Heart right ventricle (tissue), 16 donors: ENCODE measurements around the gene EME1. TPM values are rescaled to one million over a fixed set of nuclear protein-coding genes. Genes with fewer than 3 reads are reported as not detected.

ENCODE experiments used
- ATAC-seq, 8 donors: fragments of 200-7000 bp; cut with Tn5 transposase; one replicate each; pipeline ENCODE4 v1.9.1; 2020; ENCODE audit warnings: mild to moderate bottlenecking in 8 of 8, moderate library complexity in 8 of 8, moderate number of reproducible peaks in 1 of 8
- DNase-seq, 2 donors: peaks; one replicate each; pipeline ENCODE4 v3.0.0-alpha.2; 2020
- H3K27ac ChIP-seq, 10 donors: fragments of 200-600 bp; sonication (generic) in 2 of 10; one replicate each; pipeline versions ENCODE4 v1.5.0 to v1.8.0; 2020 to 2022; ENCODE audit warnings: mild to moderate bottlenecking in 3 of 10
- H3K27me3 ChIP-seq, 7 donors: fragments of 200-600 bp; one replicate each; pipeline ENCODE4 v1.8.0; 2021 to 2022; ENCODE audit warnings: mild to moderate bottlenecking in 2 of 7
- H3K36me3 ChIP-seq, 9 donors: fragments of 200-600 bp; sonication (generic) in 1 of 9; one replicate each; pipeline versions ENCODE4 v1.5.0 to v1.8.0; 2020 to 2022; ENCODE audit warnings: mild to moderate bottlenecking in 2 of 9
- H3K4me1 ChIP-seq, 9 donors: fragments of 200-600 bp; sonication (generic) in 1 of 9; one replicate each; pipeline versions ENCODE4 v1.5.0 to v1.8.0; 2020 to 2022; ENCODE audit warnings: mild to moderate bottlenecking in 4 of 9
- H3K4me3 ChIP-seq, 10 donors: fragments of 200-600 bp; sonication (generic) in 2 of 10; one replicate each; pipeline versions ENCODE4 v1.5.0 to v1.8.0; 2020 to 2022; ENCODE audit warnings: mild to moderate bottlenecking in 7 of 10, moderate library complexity in 2 of 10
- H3K9me3 ChIP-seq, 11 donors: fragments of 200-600 bp in 10 of 11; sonication (generic) in 2 of 11; one replicate each; pipeline versions ENCODE4 v1.5.0 to v1.8.0; 2013 to 2022; ENCODE audit warnings: mild to moderate bottlenecking in 2 of 11, control low read depth in 1 of 11, moderate library complexity in 1 of 11
- WGBS, 2 donors: extraction: QIAGEN DNeasy Blood & Tissue Kit; methylation state at CpG; one replicate each; pipeline ENCODE4 v1.1.7; 2013; ENCODE audit warnings: inconsistent platforms in 1 of 2; 5-methylcytosine and 5-hydroxymethylcytosine counted together
- intact Hi-C, 10 donors: fragments of 100-400 bp; cut with DNase I; formaldehyde crosslinking; loops; one replicate each; pipeline versions ENCODE4 v1.11.1 to v1.14.2; 2022
- long read RNA-seq, 3 donors: library from polyadenylated mRNA; unstranded; transcript quantifications; one replicate each; pipeline ENCODE4 v2.0.0, GENCODE V29; 2020 to 2021
- polyA plus RNA-seq, 2 donors: library from polyadenylated mRNA; stranded (reverse); fragments of 200-250 nt; gene quantifications; one replicate each; pipeline ENCODE4 v1.2.3, GENCODE V29; 2013
- total RNA-seq, 10 donors: library from RNA; stranded (reverse); fragmentation: NEBNext Ultra II Directional in 3 of 10; extraction: Animal tissue kit (Norgen Biotek cat#: 25700) in 3 of 10; gene quantifications; one replicate each; pipeline versions ENCODE4 v1.2.1 to v1.2.4, GENCODE V29; 2021 to 2023
- TF ChIP-seq, protein P1 (sequence below), 9 donors: fragments of 200-600 bp; sonication (generic) in 2 of 9; IDR thresholded peaks; one replicate each; pipeline versions ENCODE4 v1.5.0 to v1.8.0; 2021 to 2022; ENCODE audit warnings: antibody characterized with exemption in 9 of 9, mild to moderate bottlenecking in 5 of 9, moderate library complexity in 1 of 9
- donor health status: Arrhythmogenic right ventricular cardiomyopathy.
- donor health status: ischemic (EF 13 %, LVEDD 7.1; RV severe dilation, severe dysfunction).
- donor health status: healthy with polysubstance abuse.
- donor health status: DM: no; HTN: yes; CAD: no.
- donor health status: DM: no; HTN: no; CAD: no.
- donor health status: ischemic (EF 25% LVEDD 6.9; RV normal size, moderate dysfunction).
- donor health status: ischemic (EF 25% LVEDD 5.7; RV mildly dilated, moderate dysfunction).
- donor health status: healthy.
- donor health status: DM: yes; HTN: yes; CAD: no.
- donor health status: Ischemic cardiomyopathy.
- donor health status: ischemic (EF 35%, LVEDD 5.7; RV mildly dilated, moderate dysfunction).
- donor health status: nonischemic (EF 11% LVEDD 7.7; RV severe dilation, severe dysfunction).
- donor health status: DM: yes; HTN: yes; CAD: no.
- donor health status: PGD.
- donor health status: ischemic (EF 29% LVEDD 5.4; RV normal size, mild dysfunction).
- donor health status: nonischemic (EF 23%, LVEDD 6.1; RV moderate dilation, normal function).

Gene EME1, protein sequence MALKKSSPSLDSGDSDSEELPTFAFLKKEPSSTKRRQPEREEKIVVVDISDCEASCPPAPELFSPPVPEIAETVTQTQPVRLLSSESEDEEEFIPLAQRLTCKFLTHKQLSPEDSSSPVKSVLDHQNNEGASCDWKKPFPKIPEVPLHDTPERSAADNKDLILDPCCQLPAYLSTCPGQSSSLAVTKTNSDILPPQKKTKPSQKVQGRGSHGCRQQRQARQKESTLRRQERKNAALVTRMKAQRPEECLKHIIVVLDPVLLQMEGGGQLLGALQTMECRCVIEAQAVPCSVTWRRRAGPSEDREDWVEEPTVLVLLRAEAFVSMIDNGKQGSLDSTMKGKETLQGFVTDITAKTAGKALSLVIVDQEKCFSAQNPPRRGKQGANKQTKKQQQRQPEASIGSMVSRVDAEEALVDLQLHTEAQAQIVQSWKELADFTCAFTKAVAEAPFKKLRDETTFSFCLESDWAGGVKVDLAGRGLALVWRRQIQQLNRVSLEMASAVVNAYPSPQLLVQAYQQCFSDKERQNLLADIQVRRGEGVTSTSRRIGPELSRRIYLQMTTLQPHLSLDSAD
- total RNA-seq (1 to 10 TPM in 2 of 10 donors, under 1 TPM in 8; 0.25 to 1.8 (median 0.67) TPM), polyA plus RNA-seq (under 1 TPM; 0.20 to 0.51 TPM)
- long read RNA-seq, donor 1, result 0 reads
- long read RNA-seq, donor 2, result 0 reads
- long read RNA-seq, donor 3, result 0 reads

DNA sequence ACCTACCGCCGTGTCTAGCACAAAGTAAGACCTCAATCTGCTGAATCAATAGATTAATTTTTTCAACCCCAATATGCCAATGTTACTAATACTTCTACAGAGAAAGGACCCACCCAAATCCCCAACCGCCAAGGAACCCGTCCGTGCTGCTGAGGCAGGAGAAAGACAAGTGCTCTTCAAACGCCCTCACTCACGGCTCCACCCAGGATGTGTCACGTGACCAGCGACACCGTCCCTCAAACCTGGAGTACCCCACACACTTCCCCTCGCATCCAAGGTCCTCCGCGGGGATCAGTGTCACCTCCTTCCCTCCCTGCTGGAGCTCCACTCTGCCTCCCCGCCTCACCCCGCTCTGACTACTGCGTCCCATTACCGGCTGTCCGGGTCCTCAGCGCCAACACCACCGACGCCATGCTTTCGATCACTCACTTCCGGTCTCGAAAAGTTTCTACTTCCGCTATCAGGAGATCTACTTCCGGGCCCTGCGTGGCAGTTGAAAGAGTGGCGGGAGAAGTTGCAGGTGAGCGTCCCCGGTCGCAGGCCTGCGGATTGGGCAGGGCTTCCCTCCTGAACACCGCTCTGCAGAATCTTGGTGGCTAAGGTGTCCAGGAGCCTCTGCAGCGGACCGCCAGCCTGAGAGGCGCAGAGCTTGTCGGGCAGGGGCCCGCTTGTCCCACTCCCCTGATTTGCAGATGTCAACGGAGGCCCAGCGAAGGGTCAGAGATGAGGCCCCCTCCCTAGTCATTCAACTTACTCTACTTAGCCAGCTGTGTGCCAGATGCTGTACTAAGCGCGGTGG lies at the start of gene EME1, which contains the start of gene MRPL27:
TSS of gene EME1 (plus strand) at position 472 of the 799 bp plus-strand sequence. CDS start 1,980 bp downstream, outside the sequence.
TSS of gene MRPL27 (minus strand) at position 427 of the 799 bp plus-strand sequence. CDS start at position 413, 14 bp downstream.
- 1 to 2% methylated on average over 42 of the region's 42 CpGs for WGBS, 2 donors
- H3K36me3 ChIP-seq, result peaks cover 0 to 32% (median 25%) of the 10 kb centered on the region in 9 donors
- H3K27me3 ChIP-seq, result no peaks in the 10 kb centered on the region
- DNase-seq, result peak; percentile 80 to 89
- H3K27ac ChIP-seq, result peak within 1 kb of the TSS; percentile 82 to 98 (median 96)
- peak within 1 kb of the TSS; percentile 44 to 89 (median 76) for H3K4me3 ChIP-seq
- H3K4me1 ChIP-seq, result peaks cover 0 to 22% (median 19%) of the 10 kb centered on the region in 9 donors
- intact Hi-C loops, result no loop called here
- TF ChIP-seq, protein P1, sequence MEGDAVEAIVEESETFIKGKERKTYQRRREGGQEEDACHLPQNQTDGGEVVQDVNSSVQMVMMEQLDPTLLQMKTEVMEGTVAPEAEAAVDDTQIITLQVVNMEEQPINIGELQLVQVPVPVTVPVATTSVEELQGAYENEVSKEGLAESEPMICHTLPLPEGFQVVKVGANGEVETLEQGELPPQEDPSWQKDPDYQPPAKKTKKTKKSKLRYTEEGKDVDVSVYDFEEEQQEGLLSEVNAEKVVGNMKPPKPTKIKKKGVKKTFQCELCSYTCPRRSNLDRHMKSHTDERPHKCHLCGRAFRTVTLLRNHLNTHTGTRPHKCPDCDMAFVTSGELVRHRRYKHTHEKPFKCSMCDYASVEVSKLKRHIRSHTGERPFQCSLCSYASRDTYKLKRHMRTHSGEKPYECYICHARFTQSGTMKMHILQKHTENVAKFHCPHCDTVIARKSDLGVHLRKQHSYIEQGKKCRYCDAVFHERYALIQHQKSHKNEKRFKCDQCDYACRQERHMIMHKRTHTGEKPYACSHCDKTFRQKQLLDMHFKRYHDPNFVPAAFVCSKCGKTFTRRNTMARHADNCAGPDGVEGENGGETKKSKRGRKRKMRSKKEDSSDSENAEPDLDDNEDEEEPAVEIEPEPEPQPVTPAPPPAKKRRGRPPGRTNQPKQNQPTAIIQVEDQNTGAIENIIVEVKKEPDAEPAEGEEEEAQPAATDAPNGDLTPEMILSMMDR (IDR thresholded peaks at IDR 0.05), result no peak
- peak; percentile 92 to 98 (median 96) for ATAC-seq
- H3K9me3 ChIP-seq, result no peaks in the 10 kb centered on the region

DNA sequence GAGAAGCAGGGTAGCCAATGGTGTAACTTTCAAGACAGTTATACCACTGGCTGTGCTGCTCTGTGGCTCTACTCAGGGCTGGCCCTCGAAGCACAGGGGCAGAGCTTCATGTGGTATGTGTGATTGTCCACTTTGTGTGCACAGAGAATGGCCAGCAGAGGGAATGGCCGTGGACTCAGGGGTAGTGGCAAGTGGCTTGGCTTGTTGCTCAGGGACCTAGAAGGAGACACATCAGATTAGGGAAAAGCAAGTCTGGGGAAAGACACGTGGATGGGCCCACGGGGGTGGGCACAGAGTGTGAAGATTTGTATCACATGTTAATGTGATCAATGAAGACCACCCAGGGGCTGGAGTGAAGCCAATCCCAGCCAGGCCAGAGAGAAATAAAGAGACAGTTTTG lies 47.1 kb upstream of the EME1 start:
- DNase-seq, result no peak
- Histone ChIP-seq H3K27me3 (no peaks in the 10 kb centered on the region), H3K4me3 (no peak overlapping the region), H3K27ac (no peak overlapping the region), H3K4me1 (no peaks in the 10 kb centered on the region), H3K9me3 (no peaks in the 10 kb centered on the region), H3K36me3 (no peaks in the 10 kb centered on the region)
- intact Hi-C loops, result no loop called here
- TF ChIP-seq, protein P1 (IDR thresholded peaks at IDR 0.05), result no peak
- no peak for ATAC-seq
- WGBS, 2 donors, result 54 to 60% methylated on average over 4 of the region's 4 CpGs

DNA sequence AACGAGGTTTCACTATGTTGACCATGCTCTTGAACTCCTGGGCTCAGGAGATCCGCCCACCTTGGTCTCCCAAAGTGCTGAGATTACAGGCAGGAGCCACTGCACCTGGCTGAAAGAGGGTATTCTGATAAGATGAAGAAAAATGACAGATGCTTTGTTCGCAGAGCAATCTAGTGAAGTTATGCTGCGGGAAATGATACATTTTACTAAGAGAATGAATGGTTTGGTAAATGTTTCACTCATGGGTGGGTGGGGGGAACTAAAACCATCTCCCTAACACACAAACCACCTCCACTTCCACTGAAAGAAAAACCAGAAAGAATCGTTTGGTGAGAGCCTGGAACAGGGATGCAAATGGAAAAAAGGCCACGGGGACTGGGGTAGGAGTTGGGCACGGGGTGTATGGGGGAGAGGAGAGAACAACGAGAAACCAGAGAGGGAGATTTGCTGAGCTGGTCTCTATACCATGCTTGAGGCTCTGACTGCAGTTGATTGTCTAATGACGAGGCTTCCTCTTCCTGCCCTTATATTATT lies 46.1 kb upstream of the EME1 start:
- no peak overlapping the region for H3K27ac ChIP-seq
- no peak for ATAC-seq
- no peak overlapping the region for H3K4me3 ChIP-seq
- no peaks in the 10 kb centered on the region for H3K36me3 ChIP-seq
- H3K4me1 ChIP-seq, result peaks cover 0 to under 1% (median 0%) of the 10 kb centered on the region in 9 donors
- TF ChIP-seq, protein P1 (IDR thresholded peaks at IDR 0.05), result no peak
- no peaks in the 10 kb centered on the region for H3K27me3 ChIP-seq
- no peak for DNase-seq
- H3K9me3 ChIP-seq, result no peaks in the 10 kb centered on the region
- 77 to 78% methylated on average over 9 of the region's 9 CpGs for WGBS, 2 donors
- intact Hi-C loops, result no loop called here
